Neural progenitor cell (in vitro differentiated cells): ENCODE measurements around the gene FN3K.

ENCODE experiments used
- EZH2 ChIP-seq: fragments of 200-600 bp; sonication (generic); IDR thresholded peaks from 2 replicates; pipeline ENCODE4 v1.6.1; 2017; ENCODE audit warnings: antibody characterized with exemption, mild to moderate bottlenecking, moderate library complexity
- TF ChIP-seq, protein P1 (sequence below): fragments of 200-600 bp; sonication (generic); IDR thresholded peaks from 2 replicates; pipeline ENCODE4 v1.5.1; 2017; ENCODE audit warnings: antibody characterized with exemption, mild to moderate bottlenecking

DNA sequence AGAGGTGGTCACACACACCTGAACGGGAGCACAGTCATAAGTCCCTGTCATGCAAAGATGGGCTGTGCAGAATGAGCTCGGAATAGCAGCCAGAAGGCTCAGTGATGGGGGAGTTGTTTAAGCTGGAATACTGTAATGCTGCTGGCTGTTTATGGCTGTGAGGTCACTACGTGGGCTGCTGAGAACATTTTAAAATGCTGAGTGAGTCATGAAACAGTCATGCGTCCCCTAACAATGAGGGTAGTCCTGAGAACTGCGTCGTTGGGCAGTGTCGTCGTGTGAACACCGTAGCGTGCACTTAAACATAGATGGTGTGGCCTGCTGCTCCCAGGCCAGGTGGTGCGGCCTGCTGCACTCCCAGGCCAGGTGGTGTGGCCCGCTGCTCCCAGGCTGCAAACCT is 56.1 kb downstream of the FN3K start:
- TF ChIP-seq EZH2: no peak
- TF ChIP-seq, protein P1, sequence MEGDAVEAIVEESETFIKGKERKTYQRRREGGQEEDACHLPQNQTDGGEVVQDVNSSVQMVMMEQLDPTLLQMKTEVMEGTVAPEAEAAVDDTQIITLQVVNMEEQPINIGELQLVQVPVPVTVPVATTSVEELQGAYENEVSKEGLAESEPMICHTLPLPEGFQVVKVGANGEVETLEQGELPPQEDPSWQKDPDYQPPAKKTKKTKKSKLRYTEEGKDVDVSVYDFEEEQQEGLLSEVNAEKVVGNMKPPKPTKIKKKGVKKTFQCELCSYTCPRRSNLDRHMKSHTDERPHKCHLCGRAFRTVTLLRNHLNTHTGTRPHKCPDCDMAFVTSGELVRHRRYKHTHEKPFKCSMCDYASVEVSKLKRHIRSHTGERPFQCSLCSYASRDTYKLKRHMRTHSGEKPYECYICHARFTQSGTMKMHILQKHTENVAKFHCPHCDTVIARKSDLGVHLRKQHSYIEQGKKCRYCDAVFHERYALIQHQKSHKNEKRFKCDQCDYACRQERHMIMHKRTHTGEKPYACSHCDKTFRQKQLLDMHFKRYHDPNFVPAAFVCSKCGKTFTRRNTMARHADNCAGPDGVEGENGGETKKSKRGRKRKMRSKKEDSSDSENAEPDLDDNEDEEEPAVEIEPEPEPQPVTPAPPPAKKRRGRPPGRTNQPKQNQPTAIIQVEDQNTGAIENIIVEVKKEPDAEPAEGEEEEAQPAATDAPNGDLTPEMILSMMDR: no peak
